ENCODE data around the gene SLC9A8. TPM values are rescaled to one million over a fixed set of nuclear protein-coding genes. Genes with fewer than 3 reads are reported as not detected.
A peak's percentile ranks its signal among the peaks of the same experiment; 100 is the strongest.
"Not testable (repeated sequence)": the region's sequence is repeated elsewhere in the genome, so short reads cannot be mapped to it uniquely, and the experiment has no call there.

SLC9A8 gene
- total RNA-seq, 4 donors from 2014 or later, result 12.4 to 20.4 (median 15.1) TPM

- intact Hi-C loops (cut with DNase I; ENCODE audit: low total_unique reads), result loop anchor here (5.0 kb wide), 1 partner anchor 37 kb away; no protein-coding TSS in a partner anchor
- H3K4me3 ChIP-seq, result no peak overlapping the region
- in situ Hi-C loops (cut with MboI; ENCODE audit: low sequenced_read_pairs in 4 of 4), result loop anchor here in 1 of 4 donors (25.0 kb wide), 1 partner anchor 523 kb away; no protein-coding TSS in a partner anchor
- peaks cover 0 to 51% of the 10 kb centered on the region in 2 donors for H3K36me3 ChIP-seq
- no peak for DNase-seq
- peaks cover 0 to 7% of the 10 kb centered on the region in 2 donors for H3K4me1 ChIP-seq
- TF ChIP-seq, protein P1, sequence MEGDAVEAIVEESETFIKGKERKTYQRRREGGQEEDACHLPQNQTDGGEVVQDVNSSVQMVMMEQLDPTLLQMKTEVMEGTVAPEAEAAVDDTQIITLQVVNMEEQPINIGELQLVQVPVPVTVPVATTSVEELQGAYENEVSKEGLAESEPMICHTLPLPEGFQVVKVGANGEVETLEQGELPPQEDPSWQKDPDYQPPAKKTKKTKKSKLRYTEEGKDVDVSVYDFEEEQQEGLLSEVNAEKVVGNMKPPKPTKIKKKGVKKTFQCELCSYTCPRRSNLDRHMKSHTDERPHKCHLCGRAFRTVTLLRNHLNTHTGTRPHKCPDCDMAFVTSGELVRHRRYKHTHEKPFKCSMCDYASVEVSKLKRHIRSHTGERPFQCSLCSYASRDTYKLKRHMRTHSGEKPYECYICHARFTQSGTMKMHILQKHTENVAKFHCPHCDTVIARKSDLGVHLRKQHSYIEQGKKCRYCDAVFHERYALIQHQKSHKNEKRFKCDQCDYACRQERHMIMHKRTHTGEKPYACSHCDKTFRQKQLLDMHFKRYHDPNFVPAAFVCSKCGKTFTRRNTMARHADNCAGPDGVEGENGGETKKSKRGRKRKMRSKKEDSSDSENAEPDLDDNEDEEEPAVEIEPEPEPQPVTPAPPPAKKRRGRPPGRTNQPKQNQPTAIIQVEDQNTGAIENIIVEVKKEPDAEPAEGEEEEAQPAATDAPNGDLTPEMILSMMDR (IDR thresholded peaks at IDR 0.05 in 4 of 5, conservative IDR thresholded peaks at IDR 0.05 in 1 of 5), result no peak
- TF ChIP-seq POLR2A (IDR thresholded peaks at IDR 0.05), result no peak
- no peaks in the 10 kb centered on the region for H3K9me3 ChIP-seq
- H3K27me3 ChIP-seq, result no peaks in the 10 kb centered on the region
- H3K27ac ChIP-seq, result no peak overlapping the region
- ATAC-seq, result no peak
These were observed 47.2 kb downstream of the SLC9A8 start for GRCh38 chr20:49859807-49860206.

- not testable (repeated sequence) for H3K27ac ChIP-seq, ATAC-seq, H3K4me1 ChIP-seq, H3K27me3 ChIP-seq, H3K4me3 ChIP-seq, DNase-seq, H3K9me3 ChIP-seq
- intact Hi-C loops (cut with DNase I; ENCODE audit: low total_unique reads) (loop anchor here (5.0 kb wide), 1 partner anchor 36 kb away; no protein-coding TSS in a partner anchor), in situ Hi-C loops (cut with MboI; ENCODE audit: low sequenced_read_pairs in 4 of 4) (loop anchor here in 1 of 4 donors (25.0 kb wide), 1 partner anchor 524 kb away; no protein-coding TSS in a partner anchor)
- peaks cover 0 to 48% of the 10 kb centered on the region in 2 donors for H3K36me3 ChIP-seq
These were observed 48.6 kb downstream of the SLC9A8 start for GRCh38 chr20:49861232-49861631.

DNA sequence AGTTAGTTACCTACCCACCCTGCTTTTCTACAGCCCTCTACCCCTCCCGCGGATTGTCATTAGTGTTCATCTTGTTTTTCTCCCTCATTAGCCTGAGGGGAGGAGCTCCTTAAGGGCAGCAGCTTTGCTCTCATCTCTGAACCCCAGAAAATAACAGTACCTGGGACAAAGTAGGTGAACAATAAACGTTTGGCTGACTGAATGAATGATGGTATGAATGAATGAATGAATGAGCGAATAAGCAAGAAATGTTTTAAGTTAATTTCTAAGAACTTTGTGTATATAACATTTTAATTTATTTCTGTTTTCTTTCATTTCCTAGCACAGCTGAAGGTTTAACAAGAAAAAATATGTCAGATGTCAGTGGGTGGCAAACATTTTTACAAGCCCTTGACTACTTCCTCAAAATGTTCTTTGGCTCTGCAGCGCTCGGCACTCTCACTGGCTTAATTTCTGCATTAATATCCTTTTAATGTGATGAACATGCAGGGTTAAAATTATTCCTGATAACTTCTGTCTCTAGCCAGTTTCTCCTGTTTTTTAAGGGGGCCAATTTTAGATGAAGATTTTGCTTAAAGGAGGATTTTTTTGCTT is 50.1 kb downstream of the SLC9A8 start:
- Histone ChIP-seq H3K4me1 (peaks cover 0 to 7% of the 10 kb centered on the region in 2 donors), H3K36me3 (peaks cover 0 to 46% of the 10 kb centered on the region in 2 donors), H3K9me3 (no peaks in the 10 kb centered on the region), H3K27ac (no peak overlapping the region), H3K27me3 (no peaks in the 10 kb centered on the region), H3K4me3 (no peak overlapping the region)
- DNase-seq (no peak), ATAC-seq (no peak)
- intact Hi-C loops (cut with DNase I; ENCODE audit: low total_unique reads), result loop anchor here (5.0 kb wide), 1 partner anchor 35 kb away; no protein-coding TSS in a partner anchor
- TF ChIP-seq POLR2A (IDR thresholded peaks at IDR 0.05), result no peak
- TF ChIP-seq, protein P1 (IDR thresholded peaks at IDR 0.05 in 4 of 5, conservative IDR thresholded peaks at IDR 0.05 in 1 of 5), result no peak
- in situ Hi-C loops (cut with MboI; ENCODE audit: low sequenced_read_pairs in 4 of 4), result loop anchor here in 1 of 4 donors (25.0 kb wide), 1 partner anchor 525 kb away; no protein-coding TSS in a partner anchor

DNA sequence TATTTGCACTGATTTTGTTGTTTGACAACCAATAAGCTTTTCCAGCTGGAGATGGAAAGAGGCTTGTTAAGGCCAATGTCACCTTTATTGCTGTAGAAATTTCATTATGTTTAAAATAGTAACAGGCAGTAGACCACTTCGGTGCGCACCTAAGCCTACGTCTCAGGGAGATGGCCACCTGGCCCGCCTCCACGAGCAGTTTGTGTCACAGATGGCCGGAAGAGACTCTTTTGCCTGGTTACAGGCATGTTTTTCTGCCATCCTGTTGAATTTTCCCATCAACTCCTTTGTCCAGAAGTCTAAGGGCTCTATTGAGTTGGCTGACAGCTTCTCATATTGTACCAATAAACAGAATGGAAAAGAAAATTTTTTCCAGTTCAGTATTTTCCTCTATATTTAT is 51.0 kb downstream of the SLC9A8 start:
- Histone ChIP-seq H3K27ac (no peak overlapping the region), H3K9me3 (no peaks in the 10 kb centered on the region), H3K4me1 (no peaks in the 10 kb centered on the region), H3K27me3 (no peaks in the 10 kb centered on the region), H3K4me3 (no peak overlapping the region), H3K36me3 (peaks cover 0 to 47% of the 10 kb centered on the region in 2 donors)
- in situ Hi-C loops (cut with MboI; ENCODE audit: low sequenced_read_pairs in 4 of 4), result loop anchor here in 1 of 4 donors (25.0 kb wide), 1 partner anchor 526 kb away; no protein-coding TSS in a partner anchor
- no peak for DNase-seq
- ATAC-seq, result no peak
- no peak for TF ChIP-seq POLR2A (IDR thresholded peaks at IDR 0.05)
- TF ChIP-seq, protein P1 (IDR thresholded peaks at IDR 0.05 in 4 of 5, conservative IDR thresholded peaks at IDR 0.05 in 1 of 5), result no peak
- intact Hi-C loops (cut with DNase I; ENCODE audit: low total_unique reads), result loop anchor here (5.0 kb wide), 1 partner anchor 34 kb away; no protein-coding TSS in a partner anchor

GRCh38 chr20:49865559-49865958 is 52.9 kb downstream of the SLC9A8 start:
- ATAC-seq (peak; percentile 57 to 71), DNase-seq (no peak)
- Histone ChIP-seq H3K36me3 (peaks cover 0 to 56% of the 10 kb centered on the region in 2 donors), H3K27me3 (no peaks in the 10 kb centered on the region), H3K27ac (peak overlapping the region in 1 of 4 donors; percentile 13), H3K9me3 (no peaks in the 10 kb centered on the region), H3K4me3 (no peak overlapping the region), H3K4me1 (no peaks in the 10 kb centered on the region)
- intact Hi-C loops (cut with DNase I; ENCODE audit: low total_unique reads) (no loop called here), in situ Hi-C loops (cut with MboI; ENCODE audit: low sequenced_read_pairs in 4 of 4) (loop anchor here in 1 of 4 donors (25.0 kb wide), 1 partner anchor 528 kb away; no protein-coding TSS in a partner anchor)
- TF ChIP-seq POLR2A (IDR thresholded peaks at IDR 0.05), result no peak
- TF ChIP-seq, protein P1 (IDR thresholded peaks at IDR 0.05 in 4 of 5, conservative IDR thresholded peaks at IDR 0.05 in 1 of 5), result no peak

Measured in gastrocnemius medialis (tissue), 4 donors.